ENCODE measurements around the gene WTAP.

- TF ChIP-seq, protein P1, sequence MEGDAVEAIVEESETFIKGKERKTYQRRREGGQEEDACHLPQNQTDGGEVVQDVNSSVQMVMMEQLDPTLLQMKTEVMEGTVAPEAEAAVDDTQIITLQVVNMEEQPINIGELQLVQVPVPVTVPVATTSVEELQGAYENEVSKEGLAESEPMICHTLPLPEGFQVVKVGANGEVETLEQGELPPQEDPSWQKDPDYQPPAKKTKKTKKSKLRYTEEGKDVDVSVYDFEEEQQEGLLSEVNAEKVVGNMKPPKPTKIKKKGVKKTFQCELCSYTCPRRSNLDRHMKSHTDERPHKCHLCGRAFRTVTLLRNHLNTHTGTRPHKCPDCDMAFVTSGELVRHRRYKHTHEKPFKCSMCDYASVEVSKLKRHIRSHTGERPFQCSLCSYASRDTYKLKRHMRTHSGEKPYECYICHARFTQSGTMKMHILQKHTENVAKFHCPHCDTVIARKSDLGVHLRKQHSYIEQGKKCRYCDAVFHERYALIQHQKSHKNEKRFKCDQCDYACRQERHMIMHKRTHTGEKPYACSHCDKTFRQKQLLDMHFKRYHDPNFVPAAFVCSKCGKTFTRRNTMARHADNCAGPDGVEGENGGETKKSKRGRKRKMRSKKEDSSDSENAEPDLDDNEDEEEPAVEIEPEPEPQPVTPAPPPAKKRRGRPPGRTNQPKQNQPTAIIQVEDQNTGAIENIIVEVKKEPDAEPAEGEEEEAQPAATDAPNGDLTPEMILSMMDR (IDR thresholded peaks at IDR 0.05): no peak
- TF ChIP-seq POLR2A (IDR thresholded peaks at IDR 0.05): no peak
These were observed 33.3 kb downstream of the WTAP start for GRCh38 chr6:159760602-159761057.
